Gastroesophageal sphincter (tissue), 3 donors: ENCODE measurements around the gene DMD.

Experiments
- CTCF ChIP-seq, 4 experiments: fragments of 200-600 bp in 2 of 4; fragments of 450-650 bp in 2 of 4; sonication (generic) in 1 of 4; IDR thresholded peaks; one replicate each; pipeline ENCODE4 v1.5.1; 2017 to 2019; ENCODE audit warnings: antibody characterized with exemption in 4 of 4, mild to moderate bottlenecking in 2 of 4, moderate library complexity in 2 of 4
- EP300 ChIP-seq: sonication (generic); formaldehyde crosslinking; IDR thresholded peaks from one replicate; pipeline ENCODE4 v1.6.1; 2017; ENCODE audit warnings: antibody characterized with exemption, mild to moderate bottlenecking
- POLR2AphosphoS5 ChIP-seq: sonication (generic); formaldehyde crosslinking; IDR thresholded peaks from one replicate; pipeline ENCODE4 v1.6.1; 2017; ENCODE audit warnings: antibody characterized with exemption

GRCh38 chrX:31540313-31540712, 1671.0 kb downstream of the DMD start:
- no peak for TF ChIP-seq CTCF (IDR thresholded peaks at IDR 0.05)
- TF ChIP-seq POLR2AphosphoS5, result no peak
- no peak for TF ChIP-seq EP300
